ENCODE data around the gene PKLR.
A peak's percentile ranks its signal among the peaks of the same experiment; 100 is the strongest.

PKLR gene

DNA sequence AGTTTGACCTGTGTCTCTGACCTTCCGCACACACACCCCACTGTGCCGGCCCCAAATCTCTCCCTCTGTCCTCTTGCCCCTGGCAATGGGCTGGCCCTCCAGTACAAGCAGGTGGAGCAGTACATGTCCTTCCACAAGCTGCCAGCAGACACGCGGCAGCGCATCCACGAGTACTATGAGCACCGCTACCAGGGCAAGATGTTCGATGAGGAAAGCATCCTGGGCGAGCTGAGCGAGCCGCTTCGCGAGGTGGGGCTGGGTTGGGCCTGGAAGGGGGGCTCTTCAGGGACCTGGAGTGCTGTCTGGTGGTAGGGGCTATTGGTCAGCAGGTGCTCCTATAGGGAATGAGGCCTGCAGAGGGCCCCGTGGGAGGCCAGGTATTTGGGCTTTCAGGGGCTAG, 16.2 kb downstream of the PKLR start:
- no peak for DNase-seq (ENCODE audit: low read depth, low spot score)

DNA sequence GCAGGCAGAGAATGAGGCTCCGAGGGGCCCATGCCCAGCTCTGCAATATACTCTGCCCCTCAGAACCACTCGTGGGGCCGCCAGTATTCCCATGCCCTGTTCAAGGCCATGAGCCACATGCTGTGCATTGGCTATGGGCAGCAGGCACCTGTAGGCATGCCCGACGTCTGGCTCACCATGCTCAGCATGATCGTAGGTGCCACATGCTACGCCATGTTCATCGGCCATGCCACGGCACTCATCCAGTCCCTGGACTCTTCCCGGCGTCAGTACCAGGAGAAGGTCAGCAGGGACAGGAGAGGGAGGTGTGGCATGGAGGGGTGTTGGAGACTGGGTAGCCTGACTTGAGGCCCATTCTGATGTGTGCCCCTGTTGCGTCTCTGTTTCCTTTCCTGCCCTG, 16.8 kb downstream of the PKLR start:
- DNase-seq (ENCODE audit: low read depth, low spot score): no peak

DNA sequence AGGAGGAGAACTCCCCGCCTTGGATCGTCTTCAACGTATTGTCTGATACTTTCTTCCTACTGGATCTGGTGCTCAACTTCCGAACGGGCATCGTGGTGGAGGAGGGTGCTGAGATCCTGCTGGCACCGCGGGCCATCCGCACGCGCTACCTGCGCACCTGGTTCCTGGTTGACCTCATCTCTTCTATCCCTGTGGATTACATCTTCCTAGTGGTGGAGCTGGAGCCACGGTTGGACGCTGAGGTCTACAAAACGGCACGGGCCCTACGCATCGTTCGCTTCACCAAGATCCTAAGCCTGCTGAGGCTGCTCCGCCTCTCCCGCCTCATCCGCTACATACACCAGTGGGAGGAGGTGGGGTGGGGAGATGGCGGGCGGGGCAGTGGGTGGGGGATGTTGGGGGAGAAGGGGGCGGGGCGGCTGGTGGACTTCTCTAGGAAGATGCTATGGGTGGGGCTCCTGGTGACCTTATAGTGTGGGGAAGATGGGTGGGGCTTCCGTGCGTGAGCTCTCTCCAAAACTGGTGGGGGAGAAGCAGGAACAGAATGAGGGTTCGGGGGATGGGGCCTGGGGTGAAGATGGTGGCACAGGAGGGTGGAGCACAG, 18.6 kb downstream of the PKLR start:
- no peak for DNase-seq (ENCODE audit: low read depth, low spot score)

DNA sequence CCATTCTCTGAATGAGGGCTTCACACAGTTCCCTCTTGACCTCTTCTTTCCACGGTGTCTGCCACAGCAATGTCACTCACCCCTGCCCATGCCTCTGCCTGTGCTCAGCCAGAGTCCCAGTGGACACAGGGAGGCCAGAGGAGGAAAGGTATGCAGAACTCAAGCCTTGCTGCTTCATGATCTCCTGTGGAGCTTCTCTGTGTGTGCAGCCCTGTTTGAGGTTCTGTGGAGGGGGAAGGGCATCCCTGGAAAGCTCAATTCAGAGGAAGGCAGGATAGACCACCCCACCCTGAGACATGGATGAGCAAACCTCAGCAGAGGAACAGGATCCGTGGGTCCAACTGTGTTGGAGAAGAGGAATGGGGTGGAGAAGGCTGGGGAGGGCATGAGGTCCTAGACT, 22.0 kb downstream of the PKLR start:
- no peak for DNase-seq (ENCODE audit: low read depth, low spot score)

DNA sequence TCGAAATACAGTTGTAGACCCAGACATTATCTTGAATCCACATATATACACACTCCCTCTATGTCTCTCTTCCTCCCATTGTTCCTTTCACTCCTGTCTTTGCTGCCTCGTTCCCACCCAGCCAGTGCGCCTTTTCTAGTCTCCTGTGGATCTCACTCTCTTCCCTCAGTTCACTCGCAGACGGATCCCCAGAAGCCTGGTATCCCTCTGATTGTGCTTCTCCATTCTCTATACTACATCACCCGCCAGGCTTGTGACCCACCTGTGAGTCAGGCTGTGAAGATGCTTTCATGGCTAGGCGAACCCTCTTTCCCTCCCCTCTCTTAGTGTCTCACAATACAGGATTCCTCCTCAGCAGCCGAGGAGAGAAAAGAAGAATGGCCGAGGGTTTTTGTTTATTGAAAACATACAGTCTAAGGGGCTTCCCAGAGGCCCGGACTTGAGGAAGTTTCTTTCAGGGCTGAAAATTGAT, 22.5 kb downstream of the PKLR start:
- DNase-seq (ENCODE audit: low read depth, low spot score): no peak

DNA sequence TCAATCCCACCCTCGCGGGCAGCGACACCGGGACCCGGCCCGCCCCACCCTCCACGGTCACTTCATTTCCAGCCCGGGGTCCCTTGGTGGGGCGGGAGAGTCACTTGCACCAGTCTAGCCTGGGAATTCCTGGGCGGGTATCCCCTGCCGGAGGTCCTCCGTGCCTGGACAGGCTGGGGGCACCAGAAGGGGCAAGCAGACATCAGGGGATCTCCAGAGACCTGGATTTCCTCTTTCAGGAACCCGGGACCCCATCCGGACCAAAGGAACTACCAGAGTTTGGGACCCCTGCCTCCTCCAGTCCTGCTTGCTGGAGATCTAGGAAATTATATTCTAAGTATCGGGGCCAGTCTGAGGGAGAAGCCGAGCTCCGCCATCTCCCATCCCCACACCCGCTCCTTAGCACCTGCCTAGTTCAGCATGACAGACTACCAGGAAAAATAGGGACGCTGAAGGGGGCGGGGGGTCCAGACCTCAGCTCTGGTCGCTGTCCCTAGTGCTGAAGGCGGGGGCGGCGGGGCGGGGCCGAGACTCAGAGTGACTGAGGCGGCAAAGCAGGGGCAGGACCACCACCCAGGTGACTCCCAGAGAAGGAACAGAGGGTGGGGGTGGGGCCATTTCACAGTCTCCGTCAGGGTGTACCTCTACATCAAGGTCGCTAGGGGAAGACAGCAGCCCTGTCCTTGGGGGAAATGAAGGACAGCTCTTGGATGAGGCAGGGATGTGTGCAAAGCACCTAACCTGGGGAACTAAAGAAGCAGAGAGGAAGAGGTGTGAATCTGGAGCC, 23.1 kb downstream of the PKLR start:
- DNase-seq (ENCODE audit: low read depth, low spot score): peak; percentile 71

DNA sequence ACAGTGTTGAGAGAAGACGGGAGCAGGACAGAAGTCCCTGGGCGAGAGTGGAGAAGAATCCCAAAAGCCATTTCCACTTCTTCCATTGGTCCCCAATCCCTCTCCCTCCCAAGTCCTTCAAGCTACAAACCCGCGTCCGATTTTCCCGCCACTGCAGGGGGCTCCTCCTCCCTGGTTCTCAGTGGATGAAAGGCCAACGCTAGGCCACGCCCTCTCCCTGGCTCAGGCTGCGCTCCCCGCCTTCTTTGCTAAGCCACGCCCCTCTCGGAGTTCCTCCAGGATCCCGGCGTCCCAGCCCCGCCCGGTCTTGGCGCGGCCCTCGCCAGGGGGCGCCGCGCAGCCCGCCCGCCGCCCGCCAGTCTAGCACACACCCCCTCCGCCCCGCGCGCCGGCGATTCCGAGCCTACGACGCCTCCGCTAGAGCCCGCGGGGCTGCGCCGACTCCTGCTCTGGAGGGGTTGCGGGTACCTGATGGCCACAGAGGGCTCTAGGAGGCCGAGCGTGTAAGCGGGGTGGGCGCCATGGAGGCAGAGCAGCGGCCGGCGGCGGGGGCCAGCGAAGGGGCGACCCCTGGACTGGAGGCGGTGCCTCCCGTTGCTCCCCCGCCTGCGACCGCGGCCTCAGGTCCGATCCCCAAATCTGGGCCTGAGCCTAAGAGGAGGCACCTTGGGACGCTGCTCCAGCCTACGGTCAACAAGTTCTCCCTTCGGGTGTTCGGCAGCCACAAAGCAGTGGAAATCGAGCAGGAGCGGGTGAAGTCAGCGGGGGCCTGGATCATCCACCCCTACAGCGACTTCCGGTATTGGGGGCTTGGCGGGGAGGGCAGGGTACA, 24.0 kb downstream of the PKLR start, which contains the start of gene HCN3:
Gene HCN3 (plus strand): TSS at position 394 of the 832 bp plus-strand sequence. CDS start 128 bp downstream, at position 522.
- peak; percentile 99 for DNase-seq (ENCODE audit: low read depth, low spot score)

DNA sequence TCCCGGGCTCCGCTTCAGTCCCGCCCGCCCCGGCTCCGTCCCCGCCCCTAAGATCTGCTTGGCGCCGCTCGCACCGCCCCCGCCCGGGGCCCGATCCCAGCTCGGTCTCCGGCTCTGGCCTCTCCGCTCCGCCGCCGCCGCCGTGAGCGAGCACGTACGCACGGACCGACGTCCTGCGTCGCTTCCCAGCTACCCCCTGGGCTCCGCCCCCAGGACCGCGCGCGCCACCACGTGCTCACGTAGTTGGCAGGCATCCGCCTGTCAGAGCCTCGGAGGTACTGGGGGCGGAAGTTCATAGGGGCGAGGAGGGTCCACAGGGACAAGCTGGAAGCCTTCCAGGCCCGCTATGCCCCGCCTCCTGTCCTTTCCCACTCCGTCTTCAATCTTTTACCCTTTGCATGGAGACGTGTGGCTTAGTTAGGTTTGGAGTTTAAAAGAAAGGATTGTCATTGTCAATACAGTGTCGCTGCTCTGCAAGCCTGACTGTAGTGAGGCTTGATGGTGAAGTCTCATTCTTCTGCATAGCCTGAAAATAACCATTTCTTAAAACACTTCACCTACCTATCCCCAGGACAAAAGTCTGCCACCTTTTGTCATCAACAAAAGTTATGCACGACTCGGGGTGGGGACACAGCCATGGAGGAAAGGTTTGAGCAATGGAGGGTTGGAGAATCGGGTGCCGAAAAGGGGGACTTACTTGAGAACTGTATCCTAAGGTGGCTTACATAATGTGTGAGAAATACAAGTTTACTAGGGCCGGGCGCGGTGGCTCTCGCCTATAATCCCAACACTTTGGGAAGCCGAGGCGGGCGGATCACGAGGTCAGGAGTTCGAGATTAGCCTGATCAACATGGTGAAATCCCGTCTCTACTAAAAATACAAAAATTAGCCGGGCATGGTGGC, 27.6 kb downstream of the PKLR start, which contains the start of gene CLK2:
Gene CLK2 (minus strand): TSS at position 162 of the 903 bp plus-strand sequence. CDS start 2,527 bp downstream, outside the sequence.
- DNase-seq (ENCODE audit: low read depth, low spot score): peak; percentile 98

DNA sequence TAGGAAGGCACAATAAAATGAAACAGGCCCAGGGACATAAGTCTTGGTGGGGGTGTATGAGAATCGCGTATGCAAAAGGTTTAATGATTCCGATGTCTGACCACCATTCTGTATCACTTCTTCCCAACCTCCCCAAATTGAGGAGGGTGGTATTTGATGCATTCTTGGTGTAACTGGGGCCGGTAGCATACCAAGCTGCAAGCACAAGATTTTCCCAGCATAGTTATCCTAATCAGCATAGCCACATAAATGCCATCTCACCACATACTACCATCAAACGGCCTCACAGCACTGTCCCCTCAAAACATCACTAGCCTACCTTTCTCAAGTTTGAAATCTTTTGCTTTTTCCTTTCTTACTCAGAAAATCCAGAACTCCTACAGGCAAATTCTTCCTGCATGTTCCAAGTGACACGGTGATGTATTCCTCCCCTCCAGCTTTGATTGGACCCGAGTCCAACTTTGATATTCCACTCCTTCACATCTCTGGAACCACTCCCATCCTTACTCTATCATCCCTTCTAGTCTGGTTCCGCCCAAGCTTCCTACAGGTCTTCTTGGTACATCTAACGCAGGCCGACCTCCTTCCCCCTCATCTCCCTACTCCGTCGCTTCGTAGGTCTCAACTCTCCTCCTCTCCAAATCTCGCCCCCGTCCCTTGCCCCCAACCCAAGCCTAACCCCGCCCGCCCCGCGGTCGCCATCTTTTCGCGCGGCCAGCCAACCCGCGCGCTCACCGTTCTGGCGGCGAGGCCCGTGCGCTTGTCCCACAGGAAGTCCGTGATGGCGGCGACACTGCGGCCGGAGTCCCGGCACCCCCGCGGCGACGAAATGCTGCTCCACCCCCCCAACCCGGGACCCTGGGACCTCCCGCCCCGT, 28.5 kb downstream of the PKLR start:
- DNase-seq (ENCODE audit: low read depth, low spot score): peak; percentile 77

DNA sequence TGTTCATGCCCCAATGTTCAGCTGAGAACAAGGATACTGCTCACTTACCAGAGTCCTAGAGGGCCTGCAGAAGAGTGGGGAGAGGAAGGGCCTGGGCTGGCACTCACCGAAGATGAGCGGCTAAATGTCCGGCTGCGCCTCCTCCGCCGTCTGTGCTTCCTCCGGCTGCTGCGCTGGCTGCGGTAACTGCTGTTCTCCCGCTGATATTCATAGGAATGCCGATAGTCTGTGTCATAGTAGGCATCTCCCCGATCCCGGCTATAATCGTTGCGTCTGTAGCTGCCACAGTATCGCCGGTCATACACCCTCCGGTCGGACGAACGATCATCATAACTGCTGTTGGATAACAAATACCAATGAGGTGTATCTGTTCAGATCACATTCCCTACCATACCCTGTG, 31.9 kb downstream of the PKLR start:
- no peak for DNase-seq (ENCODE audit: low read depth, low spot score)

DNA sequence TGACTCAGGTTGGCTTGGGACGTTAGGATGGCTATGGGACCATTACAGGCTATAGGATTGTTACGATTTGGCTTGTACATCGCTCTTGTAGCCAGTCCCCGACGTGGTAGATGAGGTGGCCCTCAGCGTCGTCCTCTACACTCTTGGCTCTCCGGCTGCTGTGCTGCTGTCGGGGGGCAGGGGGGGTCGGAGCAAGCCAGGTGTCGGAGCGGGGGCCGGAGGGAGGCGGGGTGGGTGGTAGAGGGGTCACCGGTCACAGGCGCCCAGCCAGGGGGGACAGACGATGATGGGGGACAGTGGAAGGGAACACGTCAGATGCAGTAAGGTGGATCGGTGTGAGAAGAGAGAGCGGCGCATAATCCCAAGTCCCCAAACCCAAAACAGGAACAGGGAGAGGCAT, 32.6 kb downstream of the PKLR start:
- DNase-seq (ENCODE audit: low read depth, low spot score): no peak

DNA sequence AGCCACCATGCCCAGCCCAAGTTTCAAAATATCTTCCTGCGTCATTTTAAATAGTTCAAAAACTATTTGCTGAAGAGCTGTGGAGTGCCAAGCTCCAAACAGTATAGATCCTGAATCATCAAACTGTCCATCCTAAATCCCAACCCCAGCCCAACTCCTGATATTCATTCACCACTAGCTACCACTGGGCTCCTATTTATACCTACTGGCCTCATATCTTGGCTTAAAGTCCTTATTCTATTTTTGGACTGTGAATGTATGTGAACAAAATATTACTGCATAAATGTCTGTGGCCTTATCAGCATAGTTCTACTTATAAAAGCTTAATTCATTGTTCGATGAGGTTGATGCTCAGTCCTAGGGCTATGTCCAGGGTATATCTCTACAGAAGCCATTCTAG, 33.9 kb downstream of the PKLR start:
- DNase-seq (ENCODE audit: low read depth, low spot score): no peak

DNA sequence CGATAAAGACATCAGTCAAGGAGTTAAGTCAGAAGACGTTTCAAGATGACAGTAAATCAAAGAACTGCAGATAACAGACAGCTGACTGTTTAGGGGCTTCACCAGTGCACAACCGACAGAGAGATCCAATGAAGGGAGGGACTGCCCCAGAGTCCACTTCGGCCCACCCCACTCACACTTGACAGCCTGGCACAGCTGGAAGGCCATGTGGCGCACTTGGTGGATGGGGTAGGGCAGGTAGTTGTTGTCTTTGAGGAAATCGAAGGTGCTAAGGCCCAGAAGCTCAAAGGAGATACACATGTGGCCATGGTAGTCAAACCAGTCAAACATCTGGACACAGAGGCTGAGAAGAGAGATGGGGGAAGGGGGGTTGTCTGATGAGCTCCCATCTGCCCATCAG, 34.7 kb downstream of the PKLR start:
- DNase-seq (ENCODE audit: low read depth, low spot score): no peak

DNA sequence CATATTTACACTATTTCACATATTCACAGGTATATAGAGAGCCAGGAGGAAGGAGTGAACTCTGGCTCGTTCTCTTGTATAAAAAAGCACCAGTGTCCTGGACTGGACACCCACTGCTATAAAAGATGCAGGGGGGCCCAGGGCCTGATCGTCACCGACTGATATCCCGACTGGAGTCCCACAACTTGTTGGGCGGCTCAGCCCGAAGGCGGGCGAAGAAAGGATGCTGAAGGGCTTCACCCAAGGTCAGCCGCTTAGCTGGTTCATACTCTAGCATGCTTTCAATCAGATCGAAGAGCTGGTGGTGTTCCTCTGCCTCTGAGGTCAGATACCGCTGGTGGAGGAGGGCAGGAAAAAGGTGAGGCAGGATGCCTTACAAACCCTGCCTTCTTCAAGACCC, 38.2 kb downstream of the PKLR start:
- no peak for DNase-seq (ENCODE audit: low read depth, low spot score)

DNA sequence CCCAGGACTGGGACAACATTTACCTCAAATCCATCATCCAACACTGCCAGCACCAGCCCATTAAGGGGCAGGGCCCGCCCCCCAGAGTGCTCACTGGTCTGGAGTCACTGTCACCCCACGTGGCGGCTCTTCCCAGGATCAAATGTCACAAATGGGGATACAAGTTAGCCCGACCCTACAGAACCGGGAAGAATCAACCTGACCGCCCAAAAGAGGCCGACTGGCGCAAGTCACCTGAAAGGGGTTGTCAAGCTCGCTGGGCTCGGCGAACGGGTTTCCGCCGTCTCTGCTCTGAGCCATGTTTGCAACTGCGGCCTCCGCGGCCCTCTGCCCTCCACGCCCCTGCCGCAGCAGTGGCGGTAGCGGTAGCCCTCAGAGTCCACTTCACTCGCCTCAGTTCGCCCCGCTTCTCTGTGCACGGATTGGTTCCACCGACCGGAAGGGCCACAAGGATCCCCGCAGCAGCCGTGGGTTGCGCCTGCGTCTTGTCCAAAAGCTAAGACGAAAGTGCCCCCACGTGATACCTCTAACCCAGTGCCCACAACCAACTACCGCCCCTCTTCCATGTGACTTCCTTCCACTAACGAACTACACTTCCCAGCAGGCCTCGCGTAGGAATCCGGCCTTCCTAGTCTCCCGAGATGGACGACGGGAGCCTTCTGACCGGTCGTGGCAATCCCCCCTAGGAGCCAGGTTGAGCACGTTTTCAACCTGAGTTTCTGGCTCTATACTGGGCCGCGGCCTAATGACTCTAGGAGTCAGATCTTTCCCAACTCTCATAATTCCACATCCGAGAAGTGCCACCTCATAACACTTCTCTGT, 39.2 kb downstream of the PKLR start, which contains the start of gene SCAMP3:
Gene SCAMP3 (minus strand): TSS at position 509 of the 822 bp plus-strand sequence. CDS start 209 bp downstream, at position 300.
- peak; percentile 99 for DNase-seq (ENCODE audit: low read depth, low spot score)

DNA sequence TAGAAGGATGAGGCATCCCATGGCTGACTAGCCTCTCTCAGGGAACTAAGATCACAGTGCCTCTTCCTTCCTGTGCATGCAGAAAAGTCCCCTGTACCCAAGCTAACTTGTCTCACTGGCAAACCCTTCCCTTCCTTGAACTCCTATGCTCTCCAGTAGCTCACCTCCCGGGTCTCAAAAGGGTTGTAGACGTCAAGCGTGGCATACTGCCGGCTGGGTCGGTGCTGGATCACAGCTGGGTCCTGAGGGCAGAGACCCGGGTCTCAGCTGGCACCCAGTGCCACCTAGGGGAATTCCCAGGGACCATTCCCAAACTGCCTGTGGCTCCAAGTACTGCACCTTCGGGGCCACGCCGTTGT, 39.8 kb downstream of the PKLR start:
- DNase-seq (ENCODE audit: low read depth, low spot score): no peak

DNA sequence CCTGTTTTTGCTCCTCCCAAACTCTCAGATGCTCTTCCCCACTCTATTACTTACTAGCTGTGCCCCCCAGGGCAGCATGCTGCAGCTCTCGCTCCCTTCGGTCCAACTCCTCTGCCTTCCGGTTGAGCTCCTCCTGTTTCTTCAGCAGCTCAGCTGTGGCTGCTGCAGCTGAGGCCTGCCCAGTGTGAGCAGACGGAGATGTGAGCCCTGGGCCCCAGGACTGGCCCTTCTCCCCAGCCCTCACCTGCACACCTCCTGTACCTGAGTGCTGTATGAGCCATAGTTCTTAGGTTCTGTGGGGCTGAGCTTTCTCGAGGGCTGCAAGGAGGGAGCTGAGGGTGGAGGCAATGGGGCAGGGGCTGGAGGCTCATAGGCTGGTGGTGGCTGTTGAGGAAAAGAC, 41.0 kb downstream of the PKLR start:
- no peak for DNase-seq (ENCODE audit: low read depth, low spot score)

DNA sequence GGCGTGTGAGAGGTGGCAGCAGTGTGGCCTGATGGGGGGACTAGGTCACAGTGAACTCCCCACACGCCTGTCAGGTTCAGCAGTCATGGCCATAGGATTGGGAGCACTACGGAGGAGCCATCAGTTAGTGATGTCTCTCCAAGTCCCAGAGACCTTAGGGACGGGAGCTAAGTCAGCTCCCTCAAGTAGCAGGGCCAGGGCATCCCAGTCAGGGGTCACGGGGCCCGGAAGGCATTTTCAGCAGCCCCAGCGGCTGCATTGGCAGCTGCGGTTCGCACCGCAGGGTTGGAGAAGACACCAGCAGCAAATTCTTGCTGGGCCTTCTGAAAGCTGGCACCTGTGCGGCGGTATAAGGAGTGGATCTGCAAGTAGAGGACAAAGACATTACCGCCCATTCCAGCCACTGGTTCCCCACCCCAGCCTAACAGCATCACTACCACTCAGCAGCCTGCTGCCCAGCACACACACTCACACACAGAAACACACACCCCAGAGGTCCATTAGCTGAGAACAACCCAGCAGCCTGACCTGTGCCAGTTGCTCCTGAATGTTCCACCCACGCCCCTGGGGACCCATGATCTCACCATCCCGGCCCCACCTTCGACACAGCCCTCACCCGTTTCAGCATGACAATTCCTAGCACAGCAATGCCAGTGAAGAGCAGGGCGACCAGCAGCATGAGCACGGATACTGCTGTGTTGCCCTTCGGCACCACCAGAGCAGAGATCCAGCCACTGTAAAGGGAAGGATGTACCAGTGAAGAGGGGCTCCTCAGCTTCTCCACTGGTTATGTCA, 45.0 kb downstream of the PKLR start:
- no peak for DNase-seq (ENCODE audit: low read depth, low spot score)

All from astrocyte of the hippocampus (primary cell).